ENCODE data around the gene CACNA2D2. TPM values are rescaled to one million over a fixed set of nuclear protein-coding genes. Genes with fewer than 3 reads are reported as not detected.

The CACNA2D2 gene
- 0.34 to 0.46 TPM (median 0.40 TPM) in 3 replicates for total RNA-seq
- long read RNA-seq, partial matches to known transcripts: 0 of 1 reads
- long read RNA-seq, other reads (novel, unspliced or antisense): 1 of 1 reads

GRCh38 chr3:50503504-50504342 lies at the start of gene CACNA2D2:
Gene CACNA2D2 (minus strand): TSS chr3:50503634. CDS start chr3:50503423, 211 bp downstream.
- Mint-ChIP-seq H3K36me3 (ENCODE audit: low read depth) (no peaks in the 10 kb centered on the region), H3K9me3 (ENCODE audit: low read depth) (no peaks in the 10 kb centered on the region), H3K4me3 (ENCODE audit: unreplicated experiment) (peak within 1 kb of the TSS; percentile 49), H3K27ac (ENCODE audit: unreplicated experiment) (no peak within 1 kb of the TSS), H3K4me1 (ENCODE audit: low read depth) (no peaks in the 10 kb centered on the region), H3K27me3 (ENCODE audit: low read depth) (peaks cover 52% of the 10 kb centered on the region)
- no peak for DNase-seq (ENCODE audit: low spot score)
- no peak for TF ChIP-seq CTCF (IDR thresholded peaks at IDR 0.05)

- TF ChIP-seq CTCF (IDR thresholded peaks at IDR 0.05): no peak
- H3K9me3 Mint-ChIP-seq (ENCODE audit: low read depth): no peaks in the 10 kb centered on the region
- DNase-seq (ENCODE audit: low spot score): no peak
- no peak overlapping the region for H3K27ac Mint-ChIP-seq (ENCODE audit: unreplicated experiment)
- H3K36me3 Mint-ChIP-seq (ENCODE audit: low read depth): no peaks in the 10 kb centered on the region
- no peaks in the 10 kb centered on the region for H3K4me1 Mint-ChIP-seq (ENCODE audit: low read depth)
- H3K27me3 Mint-ChIP-seq (ENCODE audit: low read depth): peaks cover 17% of the 10 kb centered on the region
- H3K4me3 Mint-ChIP-seq (ENCODE audit: unreplicated experiment): no peak overlapping the region
Measured at GRCh38 chr3:50552598-50552997, 49.2 kb upstream of the CACNA2D2 start.

GRCh38 chr3:50551681-50552435 lies 48.4 kb upstream of the CACNA2D2 start:
- H3K27ac Mint-ChIP-seq (ENCODE audit: unreplicated experiment): no peak overlapping the region
- no peak overlapping the region for H3K4me3 Mint-ChIP-seq (ENCODE audit: unreplicated experiment)
- H3K9me3 Mint-ChIP-seq (ENCODE audit: low read depth): no peaks in the 10 kb centered on the region
- no peaks in the 10 kb centered on the region for H3K4me1 Mint-ChIP-seq (ENCODE audit: low read depth)
- no peaks in the 10 kb centered on the region for H3K36me3 Mint-ChIP-seq (ENCODE audit: low read depth)
- no peak for DNase-seq (ENCODE audit: low spot score)
- H3K27me3 Mint-ChIP-seq (ENCODE audit: low read depth): peaks cover 13% of the 10 kb centered on the region
- TF ChIP-seq CTCF (IDR thresholded peaks at IDR 0.05): peak; percentile 19

- no peak overlapping the region for H3K27ac Mint-ChIP-seq (ENCODE audit: unreplicated experiment)
- H3K4me3 Mint-ChIP-seq (ENCODE audit: unreplicated experiment): no peak overlapping the region
- H3K4me1 Mint-ChIP-seq (ENCODE audit: low read depth): no peaks in the 10 kb centered on the region
- H3K36me3 Mint-ChIP-seq (ENCODE audit: low read depth): no peaks in the 10 kb centered on the region
- DNase-seq (ENCODE audit: low spot score): no peak
- H3K27me3 Mint-ChIP-seq (ENCODE audit: low read depth): peaks cover 12% of the 10 kb centered on the region
- H3K9me3 Mint-ChIP-seq (ENCODE audit: low read depth): no peaks in the 10 kb centered on the region
- TF ChIP-seq CTCF (IDR thresholded peaks at IDR 0.05): no peak
Measured at GRCh38 chr3:50551054-50551659, 47.7 kb upstream of the CACNA2D2 start.

Data from chondrocyte (in vitro differentiated cells).